Vagina (tissue), 2 donors: ENCODE data around the gene MBP.

Experiments used
- CTCF ChIP-seq, 3 experiments: fragments of 450-650 bp in 2 of 3; fragments of 200-600 bp in 1 of 3; sonication (generic) in 1 of 3; IDR thresholded peaks; one replicate each; pipeline ENCODE4 v1.5.1; 2017 to 2019; ENCODE audit warnings: antibody characterized with exemption in 3 of 3, mild to moderate bottlenecking in 2 of 3, moderate library complexity in 2 of 3
- POLR2A ChIP-seq, 2 donors: fragments of 450-650 bp; IDR thresholded peaks; one replicate each; pipeline ENCODE4 v1.6.1; 2017; ENCODE audit warnings: antibody characterized with exemption in 2 of 2, mild to moderate bottlenecking in 2 of 2, moderate library complexity in 2 of 2
- POLR2AphosphoS5 ChIP-seq, 2 donors: sonication (generic); formaldehyde crosslinking; IDR thresholded peaks; one replicate each; pipeline ENCODE4 v1.9.0; 2017; ENCODE audit warnings: antibody characterized with exemption in 2 of 2, mild to moderate bottlenecking in 2 of 2, low read depth in 1 of 2; ENCODE audit not compliant: insufficient read depth in 1 of 2

- TF ChIP-seq POLR2A (IDR thresholded peaks at IDR 0.05) (no peak), CTCF (IDR thresholded peaks at IDR 0.05) (no peak), POLR2AphosphoS5 (IDR thresholded peaks at IDR 0.05; ENCODE audit: insufficient read depth in 1 of 2, low read depth in 1 of 2) (no peak)
These were observed 86.2 kb downstream of the MBP start for GRCh38 chr18:77046409-77046808.
